NCI-H146 (cell line): Measurements from ENCODE around the gene RRM1.

Experiments used
- DNase-seq: peaks from one replicate; lab custom pipeline; 2025; lab: John Stamatoyannopoulos, UW

The RRM1 gene

DNA sequence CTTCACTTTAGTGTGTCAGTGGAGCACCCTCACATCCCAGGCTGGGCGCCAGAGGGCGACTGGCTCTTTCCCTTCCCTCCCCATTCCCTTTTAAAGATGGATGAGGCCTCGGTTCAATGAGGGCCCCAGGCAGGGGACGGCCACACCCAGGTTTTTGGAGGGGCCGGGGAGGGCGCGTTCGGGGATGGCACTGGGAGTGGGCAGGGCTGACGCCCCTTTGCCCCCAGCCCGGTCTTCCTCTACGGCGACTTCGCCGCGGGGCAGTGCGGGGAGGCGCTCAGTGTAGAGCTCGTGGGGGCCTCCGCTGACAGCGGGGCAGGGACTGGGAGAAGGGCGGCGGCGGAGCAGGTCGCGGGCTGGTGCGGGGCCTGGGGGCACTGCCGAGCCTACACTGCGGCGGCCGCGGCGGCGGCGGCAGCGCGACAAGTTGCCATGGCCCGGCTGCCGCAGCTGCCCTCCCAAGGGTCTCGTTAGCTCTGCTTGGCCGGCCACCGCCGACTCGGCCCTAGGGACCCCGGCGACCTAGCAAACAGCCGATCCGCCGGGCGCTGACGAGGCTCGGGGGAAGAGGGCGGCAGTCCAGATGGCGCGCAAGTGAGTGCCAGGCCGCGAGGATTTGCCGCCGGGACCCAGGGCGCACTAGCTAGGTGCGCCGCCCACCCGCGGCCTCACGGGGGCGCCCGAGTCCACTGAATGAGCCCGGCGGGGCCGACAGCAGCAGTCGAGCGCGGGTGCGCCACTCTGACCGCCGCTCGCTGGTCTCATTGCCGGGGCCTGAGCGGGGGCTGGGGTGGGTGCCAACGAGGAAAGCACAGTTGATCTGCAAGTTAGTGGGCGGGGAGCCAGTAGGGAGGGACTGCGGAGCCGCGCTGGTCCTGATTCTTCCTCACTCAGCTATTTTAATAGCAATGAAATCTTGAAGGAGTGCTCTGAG lies 92.7 kb downstream of the RRM1 start:
- peak; percentile 74 for DNase-seq
